K562 (cell line): ENCODE results near the gene ZNF699. TPM values are rescaled to one million over a fixed set of nuclear protein-coding genes. Genes with fewer than 3 reads are reported as not detected.
A peak's percentile ranks its signal among the peaks of the same experiment; 100 is the strongest.

Experiments
- ATF7 ChIP-seq: fragments of 450-650 bp; IDR thresholded peaks from 2 replicates; pipeline ENCODE4 v1.7.1; 2014; ENCODE audit warnings: mild to moderate bottlenecking, moderate library complexity
- GABPB1 ChIP-seq: sonication (generic); formaldehyde crosslinking; IDR thresholded peaks from 2 replicates; pipeline ENCODE4 v1.8.0; 2022; ENCODE audit warnings: mild to moderate bottlenecking, missing genetic modification reagents
- KDM1A ChIP-seq, 2 experiments: fragments of 450-650 bp; IDR thresholded peaks; 2 replicates each; pipeline ENCODE4 v1.6.1; 2016; ENCODE audit warnings: mild to moderate bottlenecking in 2 of 2
- KDM2B ChIP-seq: fragments of 250-450 bp; sonication (Bioruptor Pico); IDR thresholded peaks from 2 replicates; pipeline ENCODE4 v1.8.0; 2021; ENCODE audit warnings: mild to moderate bottlenecking, moderate library complexity
- LCOR ChIP-seq: sonication (generic); formaldehyde crosslinking; IDR thresholded peaks from 2 replicates; pipeline ENCODE4 v1.8.0; 2022; ENCODE audit warnings: mild to moderate bottlenecking, missing genetic modification reagents
- NRF1 ChIP-seq, 2 experiments: fragments of 450-650 bp; IDR thresholded peaks in 1 of 2; conservative IDR thresholded peaks in 1 of 2; 2 replicates each; pipeline ENCODE4 v1.6.1; 2014; ENCODE audit warnings: mild to moderate bottlenecking in 2 of 2
- PCBP1 ChIP-seq: fragments of 200-400 bp; formaldehyde crosslinking; IDR thresholded peaks from 2 replicates; pipeline ENCODE4 v1.6.1; 2018; ENCODE audit warnings: mild to moderate bottlenecking, low read depth, low read length; ENCODE audit not compliant: poor library complexity, severe bottlenecking
- PHF20 ChIP-seq: fragments of 450-650 bp; IDR thresholded peaks from 2 replicates; pipeline ENCODE4 v1.6.1; 2018; ENCODE audit not compliant: partially characterized antibody
- POU5F1 ChIP-seq: fragments of 150-350 bp; IDR thresholded peaks from 2 replicates; pipeline ENCODE4 v1.6.1; 2014; ENCODE audit warnings: borderline replicate concordance, low read length, low read depth, mild to moderate bottlenecking; ENCODE audit not compliant: partially characterized antibody
- SUPT5H ChIP-seq: fragments of 450-650 bp; IDR thresholded peaks from 2 replicates; pipeline ENCODE4 v1.6.1; 2016
- ZNF764 ChIP-seq: fragments of 250-450 bp; sonication (Bioruptor Pico); IDR thresholded peaks from 2 replicates; pipeline ENCODE4 v1.4.0; 2020; ENCODE audit warnings: low read depth, mild to moderate bottlenecking, moderate library complexity
- ZSCAN29 ChIP-seq: fragments of 450-650 bp; IDR thresholded peaks from 2 replicates; pipeline ENCODE4 v1.6.1; 2017
- polyA plus RNA-seq, 8 experiments: library from polyadenylated mRNA; depleted of rRNA in 4 of 8; stranded (reverse) in 5 of 8; unstranded in 3 of 8; fragments of >200 nt; fragmentation: Nextera tagmentation in 2 of 8; fragmentation: Illumina TruSeq in 1 of 8; extraction: Ambion mirVana in 2 of 8; extraction: Trizol in 1 of 8; gene quantifications; 2 replicates each; pipeline versions ENCODE4 v1.2.1 to v1.2.3, GENCODE V29; 2011 to 2014; ENCODE audit warnings: inconsistent platforms in 1 of 8, missing spikeins in 1 of 8
- total RNA-seq, 7 experiments: library from RNA; depleted of rRNA in 6 of 7; stranded (reverse); fragments of >200 nt in 6 of 7; fragmentation: Illumina TruSeq in 2 of 7; extraction: Trizol in 2 of 7; gene quantifications; 2 replicates each; pipeline versions ENCODE4 v1.2.1 to v1.2.3, GENCODE V29; 2011 to 2021; ENCODE audit warnings: low replicate concordance in 1 of 7
- TF ChIP-seq, protein P1 (sequence below), 2 experiments: IDR thresholded peaks; 2 replicates each; pipeline ENCODE4 v1.6.1; 2012; ENCODE audit warnings: improper control_type of control experiment in 2 of 2, low read depth in 2 of 2, low read length in 2 of 2, borderline replicate concordance in 1 of 2
- TF ChIP-seq, protein P2 (sequence below): sonication (generic); formaldehyde crosslinking; IDR thresholded peaks from 2 replicates; pipeline ENCODE4 v1.5.0; 2020; ENCODE audit warnings: missing genetic modification reagents
- TF ChIP-seq, protein P3 (sequence below): sonication (generic); formaldehyde crosslinking; IDR thresholded peaks from 2 replicates; pipeline ENCODE4 v1.8.0; 2022; ENCODE audit warnings: missing genetic modification reagents, mild to moderate bottlenecking, moderate library complexity, borderline replicate concordance

Gene ZNF699
- total and polyA plus RNA-seq, 9 of the 15 experiments (the other 6 are each of a cell fraction or from before 2014, with no cell fraction given) = 0.08 to 4.1 (median 3.1) TPM

DNA sequence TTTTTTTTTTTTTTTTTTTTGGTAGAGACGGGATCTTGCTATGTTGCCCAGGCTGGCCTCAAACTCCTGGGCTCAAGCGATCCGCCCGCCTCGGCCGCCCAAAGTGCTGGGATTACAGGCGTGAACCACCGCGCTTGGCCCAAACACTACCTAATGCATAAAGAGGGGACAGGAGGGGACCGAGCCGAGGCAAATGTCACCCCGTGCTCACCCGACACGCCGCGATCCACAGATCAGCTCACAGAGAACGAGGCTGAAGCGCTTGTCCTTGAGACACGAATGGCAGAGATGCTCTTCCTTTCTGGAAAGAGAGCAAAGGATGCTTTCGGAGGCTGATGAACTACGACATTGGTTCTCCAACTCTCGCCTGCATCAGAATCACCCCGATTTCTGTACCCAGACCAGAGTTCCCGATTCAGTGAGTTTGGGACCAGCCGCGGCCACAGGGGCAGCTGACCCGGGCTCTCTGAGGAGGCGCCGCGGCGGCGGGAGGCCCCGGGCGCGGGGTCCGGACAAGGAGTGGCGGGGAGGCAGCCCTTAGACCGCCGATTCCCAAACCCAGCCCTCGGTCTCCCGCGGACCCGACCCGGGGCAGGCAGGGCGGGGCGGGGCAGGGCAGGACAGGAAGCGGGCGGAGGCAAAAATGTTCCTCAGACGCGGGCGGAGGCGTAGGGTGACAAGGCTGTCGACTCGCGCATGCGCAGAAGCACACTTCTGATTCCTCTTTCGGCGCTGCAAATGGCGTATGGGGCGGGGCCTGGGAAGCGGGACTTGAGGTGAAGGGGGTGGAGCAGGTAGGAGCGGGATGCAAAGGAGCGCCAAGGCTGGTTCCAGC is at the start of gene ZNF699 (continued):
- TF ChIP-seq, protein P1, sequence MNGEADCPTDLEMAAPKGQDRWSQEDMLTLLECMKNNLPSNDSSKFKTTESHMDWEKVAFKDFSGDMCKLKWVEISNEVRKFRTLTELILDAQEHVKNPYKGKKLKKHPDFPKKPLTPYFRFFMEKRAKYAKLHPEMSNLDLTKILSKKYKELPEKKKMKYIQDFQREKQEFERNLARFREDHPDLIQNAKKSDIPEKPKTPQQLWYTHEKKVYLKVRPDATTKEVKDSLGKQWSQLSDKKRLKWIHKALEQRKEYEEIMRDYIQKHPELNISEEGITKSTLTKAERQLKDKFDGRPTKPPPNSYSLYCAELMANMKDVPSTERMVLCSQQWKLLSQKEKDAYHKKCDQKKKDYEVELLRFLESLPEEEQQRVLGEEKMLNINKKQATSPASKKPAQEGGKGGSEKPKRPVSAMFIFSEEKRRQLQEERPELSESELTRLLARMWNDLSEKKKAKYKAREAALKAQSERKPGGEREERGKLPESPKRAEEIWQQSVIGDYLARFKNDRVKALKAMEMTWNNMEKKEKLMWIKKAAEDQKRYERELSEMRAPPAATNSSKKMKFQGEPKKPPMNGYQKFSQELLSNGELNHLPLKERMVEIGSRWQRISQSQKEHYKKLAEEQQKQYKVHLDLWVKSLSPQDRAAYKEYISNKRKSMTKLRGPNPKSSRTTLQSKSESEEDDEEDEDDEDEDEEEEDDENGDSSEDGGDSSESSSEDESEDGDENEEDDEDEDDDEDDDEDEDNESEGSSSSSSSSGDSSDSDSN (IDR thresholded peaks at IDR 0.05; ENCODE audit: borderline replicate concordance in 1 of 2, low read depth in 2 of 2, low read length in 2 of 2) = 0 out of 4 replicates have a peak, but pooled peaks of 1 of the 2 experiments have one; percentile 53
- TF ChIP-seq POU5F1 (peak; percentile 66), NRF1 (conservative IDR thresholded peaks at IDR 0.05 in 1 of 2, IDR thresholded peaks at IDR 0.05 in 1 of 2) (peak; percentile 99), ZSCAN29 (0 out of 2 replicates have a peak, but pooled peaks have one; percentile 26), ATF7 (peak; percentile 61), SUPT5H (peak; percentile 69), PHF20 (peak; percentile 11), KDM2B (CRISPR knock-in tag) (0 out of 2 replicates have a peak, but pooled peaks have one; percentile 25), ZNF764 (CRISPR knock-in tag) (no peak), KDM1A (IDR thresholded peaks at IDR 0.05) (peak; percentile 70 to 76; a peak in 3 of 4 replicates), GABPB1 (CRISPR knock-in tag) (peak; percentile 42; the same call in 1 of the 2 replicates), LCOR (peak; percentile 32; the same call in 1 of the 2 replicates), PCBP1 (peak; percentile 31)
- TF ChIP-seq, protein P2, sequence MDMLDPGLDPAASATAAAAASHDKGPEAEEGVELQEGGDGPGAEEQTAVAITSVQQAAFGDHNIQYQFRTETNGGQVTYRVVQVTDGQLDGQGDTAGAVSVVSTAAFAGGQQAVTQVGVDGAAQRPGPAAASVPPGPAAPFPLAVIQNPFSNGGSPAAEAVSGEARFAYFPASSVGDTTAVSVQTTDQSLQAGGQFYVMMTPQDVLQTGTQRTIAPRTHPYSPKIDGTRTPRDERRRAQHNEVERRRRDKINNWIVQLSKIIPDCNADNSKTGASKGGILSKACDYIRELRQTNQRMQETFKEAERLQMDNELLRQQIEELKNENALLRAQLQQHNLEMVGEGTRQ = 0 out of 2 replicates have a peak, but pooled peaks have one; percentile 16
- TF ChIP-seq, protein P3, sequence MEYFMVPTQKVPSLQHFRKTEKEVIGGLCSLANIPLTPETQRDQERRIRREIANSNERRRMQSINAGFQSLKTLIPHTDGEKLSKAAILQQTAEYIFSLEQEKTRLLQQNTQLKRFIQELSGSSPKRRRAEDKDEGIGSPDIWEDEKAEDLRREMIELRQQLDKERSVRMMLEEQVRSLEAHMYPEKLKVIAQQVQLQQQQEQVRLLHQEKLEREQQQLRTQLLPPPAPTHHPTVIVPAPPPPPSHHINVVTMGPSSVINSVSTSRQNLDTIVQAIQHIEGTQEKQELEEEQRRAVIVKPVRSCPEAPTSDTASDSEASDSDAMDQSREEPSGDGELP (CRISPR knock-in tag) = peak; percentile 73
